ENCODE results near the gene KIF14.
A peak's percentile ranks its signal among the peaks of the same experiment; 100 is the strongest.
"Not testable (repeated sequence)": the region's sequence is repeated elsewhere in the genome, so short reads cannot be mapped to it uniquely, and the experiment has no call there.

The KIF14 gene

DNA sequence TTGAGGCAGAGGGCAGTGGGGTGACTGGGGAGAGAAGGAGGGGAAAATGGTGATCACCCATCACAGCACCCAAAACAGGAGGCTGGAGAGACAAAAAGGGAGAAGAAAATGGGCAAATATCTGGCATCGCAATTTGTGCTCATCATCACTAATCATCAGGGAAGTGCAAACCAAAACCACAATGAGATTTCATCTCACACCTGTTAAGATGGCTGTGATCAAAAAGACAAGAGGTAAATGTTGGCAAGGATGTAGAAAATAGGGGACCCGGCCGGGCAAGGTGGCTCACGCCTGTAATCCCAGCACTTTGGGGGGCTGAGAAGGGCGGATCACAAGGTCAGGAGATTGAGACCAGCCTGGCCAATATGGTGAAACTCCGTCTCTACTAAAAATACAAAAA is 74.0 kb downstream of the KIF14 start:
- DNase-seq: no peak

DNA sequence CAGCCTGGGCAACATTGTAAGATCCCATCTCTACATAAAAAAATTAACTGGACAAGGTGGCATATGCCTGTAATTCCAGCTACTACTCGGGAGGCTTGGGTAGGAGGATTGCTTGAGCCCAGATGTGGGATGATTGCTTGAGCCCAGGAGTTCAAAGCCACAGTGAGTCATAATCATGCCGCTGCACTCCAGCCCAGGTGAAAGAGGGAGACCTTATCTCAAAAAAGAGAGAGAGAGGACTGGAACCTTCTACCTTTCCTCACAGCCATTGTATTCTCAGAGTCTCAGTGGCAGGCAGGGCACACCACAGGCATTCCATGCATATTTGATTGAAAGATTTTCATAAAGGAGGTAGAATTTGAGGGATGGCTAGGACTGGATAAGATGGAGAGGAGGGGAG is 78.4 kb downstream of the KIF14 start:
- no peak for DNase-seq

DNA sequence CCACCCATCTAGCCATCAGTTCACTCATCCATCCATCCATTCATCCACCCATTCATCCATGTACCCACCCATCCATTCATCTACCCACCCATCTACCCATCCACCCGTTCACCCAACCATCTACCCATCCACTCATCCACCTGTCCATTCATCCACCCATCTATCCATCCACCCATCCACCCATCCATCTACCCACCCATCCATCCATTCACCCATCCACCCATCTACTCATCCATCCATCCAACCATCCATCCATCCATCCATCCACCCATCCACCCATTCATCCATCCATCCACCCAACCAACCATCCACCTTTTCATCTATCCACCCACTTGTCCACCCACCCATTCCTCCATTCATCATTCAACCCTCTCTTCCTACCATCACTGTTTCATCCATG is 80.3 kb downstream of the KIF14 start:
- DNase-seq: no peak

DNA sequence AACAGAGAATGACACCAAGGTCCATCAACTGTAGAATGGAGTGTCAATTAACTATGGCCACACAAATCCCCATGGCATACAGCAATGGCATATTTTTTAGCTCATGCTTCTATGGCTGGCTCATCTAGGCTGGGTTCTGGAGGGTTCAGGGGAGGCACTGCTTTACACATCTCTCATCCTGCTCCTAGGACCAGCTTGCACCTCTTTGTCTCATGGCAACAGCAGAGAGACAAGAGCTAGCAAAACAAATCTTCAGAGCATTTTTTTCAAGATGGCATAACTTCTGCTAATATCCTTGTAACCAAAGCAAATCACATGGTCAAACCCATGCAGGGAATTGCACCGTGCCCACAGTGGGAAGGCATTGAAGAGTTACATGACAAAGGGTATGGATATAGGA is 82.4 kb downstream of the KIF14 start:
- no peak for DNase-seq

DNA sequence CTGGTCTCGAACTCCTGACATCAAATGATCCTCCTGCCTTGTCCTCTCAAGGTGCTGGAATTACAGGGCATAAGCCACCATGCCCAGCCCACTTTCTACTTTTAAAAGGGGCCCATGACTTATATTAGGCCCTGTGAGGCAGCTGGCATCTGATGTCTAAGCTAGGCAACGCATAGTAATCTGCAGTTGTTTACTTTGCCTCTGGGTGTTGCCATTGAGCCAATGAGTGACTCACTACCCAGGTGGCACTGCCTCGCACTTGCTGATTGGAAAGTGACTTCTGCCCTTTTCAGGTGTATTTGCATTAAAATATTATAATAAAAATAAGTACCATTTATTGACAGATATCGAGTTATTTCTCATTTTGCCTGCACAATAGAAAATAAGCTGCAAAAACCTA is 84.9 kb downstream of the KIF14 start:
- DNase-seq: peak in 1 of 2 donors; percentile 21

DNA sequence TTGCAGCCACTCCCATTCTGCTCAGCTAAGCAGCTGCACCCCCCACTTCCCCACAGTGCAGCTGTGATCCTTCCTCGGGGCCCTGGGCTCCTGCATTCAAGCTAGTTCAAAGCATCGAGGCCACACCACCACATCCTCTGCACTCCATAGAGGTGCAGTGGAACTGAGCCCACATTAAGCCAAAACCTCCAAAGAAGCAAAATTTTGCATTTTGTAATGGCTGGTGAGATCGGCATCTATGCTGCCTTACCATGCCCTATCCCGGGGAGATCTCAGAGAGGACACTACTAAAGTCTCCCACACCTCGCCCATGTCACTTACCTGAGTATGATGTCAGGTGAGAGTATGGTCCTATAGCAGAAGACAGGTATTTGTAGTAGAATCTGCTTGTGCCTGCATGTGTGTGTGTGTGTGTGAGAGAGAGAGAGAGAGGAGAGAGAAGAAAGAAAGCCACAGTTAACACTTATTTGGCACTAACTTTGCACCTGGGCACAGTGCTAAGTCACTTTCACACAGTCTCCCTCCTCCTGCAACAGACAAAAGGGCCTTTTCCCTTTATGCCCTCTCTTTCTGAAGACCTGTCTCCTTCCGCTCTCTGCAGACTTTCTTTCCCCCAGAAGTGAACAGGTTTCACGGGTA is 89.8 kb downstream of the KIF14 start:
- no peak for DNase-seq

DNA sequence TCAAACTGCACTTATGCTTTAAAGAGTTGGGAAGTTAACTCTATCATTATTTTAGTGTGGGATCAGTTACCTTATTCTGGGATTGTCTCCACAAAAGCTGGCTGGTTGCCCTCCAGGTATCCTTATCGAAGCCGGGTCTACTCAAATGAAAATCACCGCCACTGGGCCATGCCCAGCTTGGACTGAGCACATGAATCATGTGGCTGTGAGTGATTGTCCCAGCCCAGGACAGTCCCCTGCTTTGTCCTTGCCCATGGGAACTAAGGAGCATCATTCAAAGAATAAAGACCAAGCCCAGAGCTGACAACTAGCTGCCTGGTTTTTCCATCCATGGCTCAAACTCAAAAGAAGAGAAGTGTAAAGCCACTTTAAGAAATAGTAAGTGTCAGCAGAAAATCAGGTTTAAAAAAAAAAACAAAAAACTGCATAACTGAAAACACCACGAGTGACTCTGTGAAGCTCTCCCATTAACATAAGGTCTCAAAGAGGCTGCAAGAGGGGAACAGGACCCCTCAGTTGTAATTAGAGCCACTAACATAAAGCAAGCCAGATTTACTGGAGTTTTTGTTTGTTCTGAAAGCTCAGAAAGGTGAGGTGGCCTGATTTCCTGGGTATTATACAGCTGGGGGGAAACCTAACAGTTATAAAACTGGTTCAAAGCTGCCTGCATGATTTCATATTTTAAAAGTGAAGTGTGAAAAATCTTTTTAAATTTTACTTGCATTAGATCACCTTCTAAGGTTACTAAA is 91.5 kb downstream of the KIF14 start:
- DNase-seq: no peak

DNA sequence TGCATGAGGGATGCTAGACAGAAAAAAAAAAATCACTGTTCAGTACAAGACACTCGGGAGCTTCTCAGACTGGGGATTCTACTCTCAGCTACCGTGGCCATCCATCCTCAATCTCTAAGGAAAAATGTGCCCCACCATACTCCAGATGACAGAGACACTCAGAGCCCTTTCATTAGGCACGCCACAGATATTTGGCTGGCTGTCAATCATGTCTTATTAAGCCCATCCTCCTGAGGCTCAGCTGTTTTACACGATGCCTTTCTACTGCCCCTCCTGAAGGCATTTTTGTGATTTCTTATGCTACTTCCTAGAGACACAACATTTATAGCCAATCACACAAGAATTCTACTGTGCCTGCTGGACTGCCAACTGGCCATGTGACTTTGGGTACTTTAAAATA is 92.9 kb downstream of the KIF14 start:
- DNase-seq: no peak

DNA sequence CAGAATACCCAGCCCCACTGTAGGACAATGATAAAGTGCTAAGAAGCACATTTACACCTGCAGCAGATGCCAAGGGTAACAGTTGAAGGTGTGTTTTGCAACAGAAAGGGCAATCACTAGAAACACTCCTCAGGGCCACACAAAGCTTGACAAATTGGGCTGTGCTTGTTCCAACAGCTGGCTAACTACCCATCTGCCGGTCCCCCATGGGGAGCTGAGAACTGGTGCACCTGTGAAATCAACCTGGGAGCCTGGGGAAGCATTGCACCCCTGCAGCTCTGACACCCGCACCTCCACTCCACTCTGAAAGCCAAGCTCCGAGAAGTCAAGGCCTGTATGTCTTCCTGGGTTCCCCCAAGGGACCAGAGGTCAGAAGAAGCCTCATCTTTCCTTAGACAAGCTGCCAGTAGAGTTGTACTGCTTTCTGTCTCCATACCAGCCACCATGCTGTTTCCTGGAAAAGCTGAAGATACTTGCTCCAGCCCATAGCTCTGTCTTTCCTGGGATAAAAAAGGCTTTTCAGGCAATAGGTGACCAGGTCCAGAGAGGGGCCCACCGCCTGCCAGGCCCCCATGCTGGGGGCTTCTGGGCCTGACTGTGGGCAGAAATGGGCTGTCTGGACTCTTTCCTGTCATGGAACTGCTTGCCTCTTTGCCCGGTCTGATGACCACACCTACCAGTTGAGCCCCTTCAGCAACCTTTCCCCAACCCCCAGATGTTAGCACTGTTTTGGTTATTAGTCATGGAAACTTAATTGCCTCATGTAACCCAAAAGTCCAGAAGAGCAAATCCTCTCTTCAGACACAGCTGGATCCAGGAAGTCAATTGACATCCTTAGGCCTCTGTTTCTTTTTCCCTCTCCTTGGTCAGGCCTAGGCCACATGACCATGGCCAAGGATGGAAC is 93.6 kb downstream of the KIF14 start:
- DNase-seq: no peak

DNA sequence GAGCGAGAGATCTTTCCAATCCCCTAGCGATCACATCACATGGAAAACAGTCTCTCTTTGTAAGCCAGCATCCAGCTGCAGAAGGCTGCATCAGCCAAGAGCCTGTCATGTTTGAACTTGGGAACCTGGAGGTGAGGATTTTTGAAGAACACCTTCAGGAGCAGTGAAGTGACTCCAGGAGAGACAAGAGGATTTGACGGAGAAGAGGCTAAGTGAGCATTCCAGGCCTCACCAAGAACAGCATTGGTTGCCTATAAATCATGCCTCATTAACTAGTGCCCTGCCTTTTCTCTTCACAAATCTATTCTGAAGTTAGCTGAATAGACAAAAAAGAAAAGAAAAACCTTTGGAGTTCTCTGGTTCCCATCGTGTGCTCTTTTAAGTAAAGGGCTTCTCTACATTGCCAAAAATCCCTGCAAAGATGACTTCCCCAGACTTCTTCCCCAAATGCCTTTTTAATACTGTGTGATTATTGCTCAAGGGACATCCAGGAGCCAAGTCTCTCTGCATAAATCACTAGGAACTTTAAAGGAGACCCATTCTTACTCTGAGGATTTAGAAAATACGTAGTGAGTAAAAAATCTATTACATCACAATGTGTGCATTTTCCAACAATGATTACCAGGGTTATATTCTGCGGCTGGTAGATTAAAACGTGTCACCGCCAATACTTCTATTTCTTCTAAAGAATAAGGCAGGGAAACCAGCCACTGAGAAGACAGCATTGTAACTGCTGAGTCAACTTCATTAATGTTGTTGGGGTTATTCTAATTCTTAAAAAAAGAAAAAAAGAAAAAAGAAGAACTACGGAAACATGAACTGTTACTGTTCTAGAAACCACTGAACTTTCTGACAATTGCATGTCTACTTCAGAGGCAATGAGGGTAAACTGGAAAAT is 95.2 kb downstream of the KIF14 start:
- peak; percentile 39 to 49 for DNase-seq

DNA sequence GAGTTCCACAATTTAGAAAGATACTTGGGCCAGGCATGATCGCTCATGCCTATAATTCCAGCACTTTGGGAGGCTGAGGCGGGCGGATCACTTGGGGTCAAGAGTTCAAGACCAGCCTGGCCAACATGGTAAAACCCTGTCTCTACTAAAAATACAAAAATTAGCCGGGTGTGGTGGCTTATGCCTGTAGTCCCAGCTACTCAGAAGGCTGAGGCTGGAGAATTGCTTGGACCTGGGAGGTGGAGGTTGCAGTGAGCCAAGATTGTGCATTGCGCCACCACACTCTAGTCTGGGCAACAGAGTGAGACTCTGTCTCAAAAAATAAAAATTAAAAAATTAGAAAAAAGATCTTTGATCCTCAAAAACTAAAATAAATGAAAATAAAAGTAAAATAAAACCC is 96.0 kb downstream of the KIF14 start:
- DNase-seq: not testable (repeated sequence)

DNA sequence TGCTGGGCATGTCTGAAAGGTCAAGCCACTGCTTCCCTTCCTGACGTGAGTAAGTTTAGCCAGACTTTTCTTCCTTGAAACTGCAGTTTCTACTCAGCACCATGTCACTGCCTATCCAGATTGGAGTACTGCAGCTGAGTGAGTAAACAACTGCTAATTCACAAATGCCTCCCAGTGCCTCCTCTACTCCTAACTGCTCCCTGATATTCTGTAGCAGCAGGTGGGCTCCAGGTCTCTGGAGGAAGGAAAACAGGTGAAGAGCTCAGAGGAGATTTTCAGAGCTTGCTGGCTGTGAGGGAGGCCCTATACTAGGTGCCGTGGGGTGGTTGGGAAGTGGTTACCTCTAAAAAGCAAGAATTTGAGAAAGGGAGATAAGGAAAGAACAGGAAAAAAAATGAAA is 96.5 kb downstream of the KIF14 start:
- no peak for DNase-seq

DNA sequence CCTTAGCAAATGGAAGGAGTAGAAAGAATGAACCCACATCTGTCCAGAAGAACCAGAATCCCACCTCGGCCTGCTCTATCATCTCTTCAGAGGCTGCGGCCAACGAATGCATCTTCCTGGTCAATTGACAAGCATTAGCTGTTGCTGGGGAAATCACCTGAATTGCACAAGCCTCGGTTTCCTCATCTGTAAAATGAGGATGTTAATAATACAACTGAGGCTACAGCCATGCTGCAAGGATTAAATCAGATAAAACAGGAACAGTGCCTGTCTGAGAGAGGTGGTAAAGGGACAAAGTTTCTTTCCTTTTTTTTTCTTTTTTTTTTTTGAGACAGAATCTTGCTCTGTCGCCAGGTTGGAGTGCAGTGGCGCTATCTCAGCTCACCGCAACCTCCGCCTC is 99.8 kb downstream of the KIF14 start:
- peak; percentile 86 to 87 for DNase-seq

DNA sequence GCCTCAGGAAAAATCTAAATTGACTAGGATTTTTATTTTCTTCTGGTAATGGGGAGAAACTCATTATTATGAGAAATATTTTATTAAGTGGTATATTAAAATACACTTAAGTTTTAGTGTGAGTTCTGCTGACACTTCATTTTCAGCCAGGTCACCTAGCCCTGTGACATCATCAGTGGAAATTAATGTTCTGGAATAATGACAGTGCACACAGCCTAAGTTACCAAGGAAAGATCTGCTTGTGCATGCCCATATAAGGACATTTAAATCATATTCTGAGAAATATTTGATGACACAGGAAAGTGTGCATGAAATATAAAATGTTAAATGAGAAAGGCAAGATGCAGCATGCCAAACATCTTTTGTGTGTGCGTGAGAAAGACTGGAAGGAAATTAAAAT is 102.0 kb downstream of the KIF14 start:
- no peak for DNase-seq

DNA sequence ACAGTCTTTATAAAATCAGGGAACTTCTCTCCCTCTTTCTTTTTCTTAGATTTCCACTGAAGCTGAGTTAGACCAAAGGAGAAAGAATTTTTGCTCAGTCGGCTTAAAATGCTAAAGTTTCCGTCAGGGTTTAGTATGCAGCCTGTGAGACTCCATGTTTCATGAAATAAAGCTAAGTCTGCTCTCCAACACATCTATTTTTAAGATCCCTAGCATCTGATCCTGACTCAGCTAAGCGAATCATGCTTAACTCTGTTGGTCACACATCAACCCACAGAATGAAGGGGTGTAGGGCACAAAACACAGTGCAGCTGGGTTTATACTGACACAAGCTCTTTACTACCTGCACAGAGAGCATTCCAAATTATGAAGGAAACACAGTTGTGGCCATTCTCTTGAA is 108.4 kb downstream of the KIF14 start:
- peak; percentile 72 to 86 for DNase-seq

DNA sequence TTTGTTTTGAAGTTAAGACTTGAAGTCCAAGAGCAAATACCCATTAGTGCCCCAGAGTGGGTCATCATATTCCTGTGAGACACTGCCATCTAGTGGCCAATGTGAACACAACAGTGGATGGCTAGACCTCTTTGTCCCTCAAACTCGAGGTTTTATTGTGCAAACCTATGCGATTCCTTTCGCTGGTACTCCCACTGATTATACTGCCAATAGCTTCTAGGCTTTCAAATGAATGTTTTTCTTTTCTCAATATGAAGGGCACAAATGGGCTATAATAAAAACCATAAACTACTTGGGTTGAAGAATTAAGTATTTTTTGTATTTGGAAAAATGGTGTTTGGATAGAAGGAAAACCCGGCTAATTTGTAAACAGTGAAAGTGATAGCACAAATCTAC is 110.3 kb downstream of the KIF14 start:
- peak; percentile 88 to 89 for DNase-seq

DNA sequence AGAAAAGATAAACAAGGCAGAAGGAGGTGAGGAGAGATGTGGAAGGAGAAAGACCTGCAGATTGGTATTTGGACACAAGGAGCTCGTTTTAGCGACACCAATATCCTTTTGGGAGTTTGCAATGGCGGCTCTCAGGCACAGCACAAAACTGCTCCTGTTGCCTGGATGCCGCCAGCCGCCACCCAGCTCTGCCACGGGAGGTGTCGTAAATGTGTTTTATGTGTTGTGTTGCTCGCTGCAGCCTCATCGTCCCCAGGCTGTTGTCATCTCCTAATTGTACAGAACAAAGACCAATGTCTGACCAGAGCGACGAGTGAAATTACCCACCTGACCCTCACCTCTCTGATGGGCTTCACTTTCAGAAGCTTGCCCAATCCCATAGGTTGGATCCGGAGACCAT is 114.1 kb downstream of the KIF14 start:
- no peak for DNase-seq

DNA sequence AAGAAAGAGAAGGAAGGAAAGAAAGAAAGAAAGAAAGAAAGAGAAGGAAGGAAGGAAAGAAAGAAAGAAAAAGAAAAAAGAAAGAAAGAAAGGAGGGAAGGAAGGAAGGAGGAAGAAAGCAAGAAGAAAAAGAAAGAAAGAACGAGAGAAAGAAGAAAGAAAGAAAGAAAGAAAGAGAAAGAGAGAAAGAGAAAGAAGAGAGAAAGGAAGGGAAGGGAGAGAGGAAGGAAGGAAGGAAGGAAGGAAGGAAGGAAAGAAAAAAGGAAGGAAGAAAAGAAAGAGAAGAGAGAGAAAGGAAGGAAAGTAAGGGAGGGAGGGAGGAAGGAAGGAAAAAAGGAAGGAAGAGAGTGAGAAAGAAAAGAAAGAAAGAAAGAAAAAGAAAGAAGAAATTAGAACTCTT is 115.3 kb downstream of the KIF14 start:
- no peak for DNase-seq
